ENCODE measurements around the gene EBPL.

- no peak for TF ChIP-seq EZH2 (IDR thresholded peaks at IDR 0.05; ENCODE audit: insufficient read depth, poor library complexity, severe bottlenecking)
- no peak for TF ChIP-seq EZH2phosphoT487 (IDR thresholded peaks at IDR 0.05; ENCODE audit: insufficient read depth, low read depth)
Measured at GRCh38 chr13:49697468-49697867, 6.2 kb upstream of the EBPL start.

All from GM23248 (cell line).